Measurements from ENCODE around the gene LEMD2. TPM values are rescaled to one million over a fixed set of nuclear protein-coding genes. Genes with fewer than 3 reads are reported as not detected.

LEMD2 gene
- total RNA-seq, 1 experiment from 2014 or later: 43.9 TPM

- no peak for TF ChIP-seq REST (IDR thresholded peaks at IDR 0.05; ENCODE audit: low read depth)
- no peak for TF ChIP-seq ZFX (IDR thresholded peaks at IDR 0.05)
- TF ChIP-seq SIN3A (IDR thresholded peaks at IDR 0.05; ENCODE audit: low read depth): no peak
These were observed 7.6 kb downstream of the LEMD2 start (continued) for GRCh38 chr6:33781131-33781975.

- intact Hi-C loops (cut with micrococcal nuclease): no loop called here
- Histone ChIP-seq H2AFZ (ENCODE audit: low read depth, low read length, poor library complexity, severe bottlenecking) (no peak overlapping the region), H3K27ac (ENCODE audit: low read depth, low read length) (no peak overlapping the region), H3K9me2 (ENCODE audit: insufficient read depth) (no peaks in the 10 kb centered on the region), H3K9ac (ENCODE audit: low read length) (no peak overlapping the region), H3K4me2 (ENCODE audit: low read length) (no peak overlapping the region), H3K9me3 (ENCODE audit: control insufficient read depth in 1 of 2, insufficient read depth in 1 of 2, low read depth in 1 of 2, low read length in 2 of 2) (no peaks in the 10 kb centered on the region), H3K79me2 (ENCODE audit: insufficient read depth, low read length) (no peaks in the 10 kb centered on the region), H3K36me3 (ENCODE audit: control insufficient read depth in 1 of 2, insufficient read depth in 2 of 2, low read length in 2 of 2) (peaks cover 35 to 60% of the 10 kb centered on the region in 2 experiments; a peak in 3 of 4 replicates), H3K27me3 (ENCODE audit: insufficient read depth, low read length) (no peaks in the 10 kb centered on the region), H4K20me1 (ENCODE audit: insufficient read depth) (no peaks in the 10 kb centered on the region), H3K4me1 (ENCODE audit: control insufficient read depth in 1 of 2, insufficient read depth in 2 of 2, low read length in 2 of 2) (peaks cover 28 to 41% of the 10 kb centered on the region in 2 experiments), H3K4me3 (replicated peaks in 1 of 2; ENCODE audit: low read depth in 1 of 2, low read length in 2 of 2) (no peak overlapping the region)
- DNase-seq (ENCODE audit: low read depth, low spot score) (no peak), ATAC-seq (no peak)
- ChIA-PET RAD21 (ENCODE audit: low non-redundant PET in 1 of 2, low total read pairs in 2 of 2, uncharacterized antibody in 2 of 2, unreplicated experiment in 2 of 2) (no interaction called here), POLR2A (interaction anchor here (1.6 kb wide), 1 partner anchor 8 kb away, joined by 3 read pairs; no protein-coding TSS in a partner anchor), CTCF (interaction anchor here (1.0 to 2.0 kb wide), 3 partner anchors 9 to 15 kb away, joined by 3 to 4 read pairs (median 3); no protein-coding TSS in a partner anchor)
- BruUV-seq (replicated peaks): no TSS peak
- TF ChIP-seq POLR2A (IDR thresholded peaks at IDR 0.05; ENCODE audit: borderline replicate concordance, extremely low read depth, insufficient read depth, insufficient read length): no peak
- no peak for TF ChIP-seq ATF3 (IDR thresholded peaks at IDR 0.05)
- no peak for TF ChIP-seq EGR1 (IDR thresholded peaks at IDR 0.05; ENCODE audit: low read depth)
- TF ChIP-seq ZFX (IDR thresholded peaks at IDR 0.05): no peak
- TF ChIP-seq SIN3A (IDR thresholded peaks at IDR 0.05; ENCODE audit: low read depth): no peak
- TF ChIP-seq CEBPB (IDR thresholded peaks at IDR 0.05; ENCODE audit: low read depth): no peak
- no peak for TF ChIP-seq TCF7L2 (IDR thresholded peaks at IDR 0.05; ENCODE audit: borderline replicate concordance, extremely low read depth, insufficient read depth, insufficient read length)
- TF ChIP-seq JUND (IDR thresholded peaks at IDR 0.05): no peak
- no peak for TF ChIP-seq POLR2AphosphoS5 (IDR thresholded peaks at IDR 0.05; ENCODE audit: low read depth, low read length)
- TF ChIP-seq REST (IDR thresholded peaks at IDR 0.05; ENCODE audit: low read depth): no peak
- TF ChIP-seq RAD21 (IDR thresholded peaks at IDR 0.05; ENCODE audit: low read depth): no peak
- TF ChIP-seq ZBTB33 (IDR thresholded peaks at IDR 0.05; ENCODE audit: extremely low read depth, insufficient replicate concordance, low read length): no peak
- TF ChIP-seq SRF (IDR thresholded peaks at IDR 0.05; ENCODE audit: low read depth): no peak
- TF ChIP-seq FOSL1 (IDR thresholded peaks at IDR 0.05; ENCODE audit: low read depth): no peak
- no peak for TF ChIP-seq SP1 (IDR thresholded peaks at IDR 0.05; ENCODE audit: low read depth)
These were observed 9.0 kb downstream of the LEMD2 start for GRCh38 chr6:33779895-33780294.
